GM23248 (cell line): Measurements from ENCODE around the gene CDH4. TPM values are rescaled to one million over a fixed set of nuclear protein-coding genes. Genes with fewer than 3 reads are reported as not detected.

ENCODE experiments used
- DNase-seq: peaks from one replicate; pipeline ENCODE4 v3.0.0-alpha.2; 2015
- H2AFZ ChIP-seq: fragments of 200-600 bp; sonication (generic); 2 replicates; pipeline ENCODE4 v1.6.1; 2016; ENCODE audit warnings: antibody characterized with exemption
- H3F3A ChIP-seq: fragments of 200-600 bp; sonication (generic); 2 replicates; pipeline ENCODE4 v1.6.1; 2016; ENCODE audit warnings: mild to moderate bottlenecking, antibody characterized with exemption, mixed run types; ENCODE audit not compliant: insufficient read depth
- H3K27ac ChIP-seq: fragments of 200-600 bp; sonication (generic); 2 replicates; pipeline ENCODE4 v1.5.1; 2016; ENCODE audit warnings: mild to moderate bottlenecking
- H3K27me3 ChIP-seq: fragments of 200-600 bp; sonication (generic); replicated peaks from 2 replicates; pipeline ENCODE4 v1.6.1; 2016; ENCODE audit warnings: mild to moderate bottlenecking; ENCODE audit not compliant: insufficient read depth
- H3K36me3 ChIP-seq: fragments of 200-600 bp; sonication (generic); 2 replicates; pipeline ENCODE4 v1.6.1; 2016; ENCODE audit warnings: low read depth, mild to moderate bottlenecking
- H3K4me1 ChIP-seq: fragments of 200-600 bp; sonication (generic); 2 replicates; pipeline ENCODE4 v1.6.1; 2016; ENCODE audit warnings: mild to moderate bottlenecking; ENCODE audit not compliant: insufficient read depth
- H3K4me2 ChIP-seq: fragments of 200-600 bp; sonication (generic); one replicate; pipeline ENCODE4 v1.6.1; 2016; ENCODE audit warnings: mild to moderate bottlenecking; ENCODE audit not compliant: unreplicated experiment
- H3K4me3 ChIP-seq: fragments of 200-600 bp; sonication (generic); 2 replicates; pipeline ENCODE4 v1.5.1; 2016; ENCODE audit warnings: mild to moderate bottlenecking
- H3K79me2 ChIP-seq: fragments of 200-600 bp; sonication (generic); 2 replicates; pipeline ENCODE4 v1.6.1; 2016; ENCODE audit warnings: mild to moderate bottlenecking; ENCODE audit not compliant: insufficient read depth
- H3K9ac ChIP-seq: fragments of 200-600 bp; sonication (generic); 2 replicates; pipeline ENCODE4 v1.6.1; 2016; ENCODE audit warnings: mild to moderate bottlenecking
- H3K9me2 ChIP-seq: fragments of 200-600 bp; sonication (generic); 2 replicates; pipeline ENCODE4 v1.6.1; 2016; ENCODE audit warnings: mixed run types, mild to moderate bottlenecking, moderate library complexity; ENCODE audit not compliant: insufficient read depth
- H3K9me3 ChIP-seq: fragments of 200-600 bp; sonication (generic); one replicate; pipeline ENCODE4 v1.6.1; 2017; ENCODE audit warnings: low read depth
- H4K20me1 ChIP-seq: fragments of 200-600 bp; sonication (generic); 2 replicates; pipeline ENCODE4 v1.6.0; 2016; ENCODE audit not compliant: insufficient read depth
- EZH2 ChIP-seq: fragments of 200-600 bp; sonication (generic); IDR thresholded peaks from 2 replicates; pipeline ENCODE4 v1.6.1; 2018; ENCODE audit warnings: antibody characterized with exemption, mild to moderate bottlenecking; ENCODE audit not compliant: insufficient read depth, poor library complexity, severe bottlenecking
- EZH2phosphoT487 ChIP-seq: fragments of 200-600 bp; sonication (generic); IDR thresholded peaks from 2 replicates; pipeline ENCODE4 v1.6.1; 2018; ENCODE audit warnings: antibody characterized with exemption, moderate library complexity, mild to moderate bottlenecking, low read depth; ENCODE audit not compliant: insufficient read depth
- WGBS, 2 experiments: methylation state at CpG; one replicate each; pipeline ENCODE4 v1.1.6; 2015 to 2017; ENCODE audit warnings: low lambda C conversion rate in 2 of 2, low coverage in 1 of 2; ENCODE audit errors: missing lambda C conversion rate in 2 of 2; 5-methylcytosine and 5-hydroxymethylcytosine counted together
- in situ Hi-C: fragments of 300-500 bp; cut with MboI; formaldehyde crosslinking; loops from 2 replicates; pipeline ENCODE4 v1.15.0; 2020
- polyA plus RNA-seq: library from polyadenylated mRNA; unstranded; fragments of >200 nt; fragmentation: Nextera tagmentation; extraction: Ambion mirVana; gene quantifications from 2 replicates; pipeline ENCODE4 v1.2.1, GENCODE V29; 2016
- total RNA-seq: library from RNA; depleted of rRNA; stranded (reverse); fragments of >200 nt; shearing (Covaris generic); gene quantifications from 2 replicates; pipeline ENCODE4 v1.2.3, GENCODE V29; 2014

Gene CDH4
- total and polyA plus RNA-seq, 2 experiments from 2014 or later: 1.1 to 3.9 TPM

DNA sequence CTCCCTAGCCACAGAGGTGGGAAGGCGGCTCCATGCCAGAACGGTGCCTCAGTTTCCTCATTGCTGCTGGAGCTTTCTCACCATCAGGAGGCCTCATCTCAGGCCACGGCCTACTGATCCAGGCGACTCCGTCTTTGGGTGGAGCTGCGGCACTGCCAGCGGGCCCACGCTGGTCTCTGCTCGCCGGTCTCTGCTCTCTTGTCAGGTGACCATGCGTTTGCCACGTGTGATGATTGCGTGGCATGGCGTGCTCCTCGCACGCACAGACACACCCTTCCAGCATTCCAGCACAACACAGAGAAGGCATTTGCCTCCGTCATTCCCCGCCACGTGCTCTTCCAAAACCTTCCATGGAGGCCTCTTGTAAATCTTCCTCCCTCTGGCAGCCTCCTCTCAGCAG, 271.1 kb downstream of the CDH4 start:
- Histone ChIP-seq H4K20me1 (no peaks in the 10 kb centered on the region), H3F3A (no peaks in the 10 kb centered on the region), H3K4me1 (no peaks in the 10 kb centered on the region), H3K27me3 (no peaks in the 10 kb centered on the region), H3K4me3 (no peak overlapping the region), H3K9ac (no peak overlapping the region), H2AFZ (no peak overlapping the region), H3K4me2 (no peak overlapping the region), H3K79me2 (no peaks in the 10 kb centered on the region), H3K27ac (no peak overlapping the region), H3K36me3 (no peaks in the 10 kb centered on the region), H3K9me3 (no peaks in the 10 kb centered on the region), H3K9me2 (no peaks in the 10 kb centered on the region)
- WGBS, 2 experiments: 88% methylated on average over 12 to 19 of the region's 19 CpGs
- in situ Hi-C loops: no loop called here
- TF ChIP-seq EZH2phosphoT487 (no peak), EZH2 (no peak)
- DNase-seq: no peak

DNA sequence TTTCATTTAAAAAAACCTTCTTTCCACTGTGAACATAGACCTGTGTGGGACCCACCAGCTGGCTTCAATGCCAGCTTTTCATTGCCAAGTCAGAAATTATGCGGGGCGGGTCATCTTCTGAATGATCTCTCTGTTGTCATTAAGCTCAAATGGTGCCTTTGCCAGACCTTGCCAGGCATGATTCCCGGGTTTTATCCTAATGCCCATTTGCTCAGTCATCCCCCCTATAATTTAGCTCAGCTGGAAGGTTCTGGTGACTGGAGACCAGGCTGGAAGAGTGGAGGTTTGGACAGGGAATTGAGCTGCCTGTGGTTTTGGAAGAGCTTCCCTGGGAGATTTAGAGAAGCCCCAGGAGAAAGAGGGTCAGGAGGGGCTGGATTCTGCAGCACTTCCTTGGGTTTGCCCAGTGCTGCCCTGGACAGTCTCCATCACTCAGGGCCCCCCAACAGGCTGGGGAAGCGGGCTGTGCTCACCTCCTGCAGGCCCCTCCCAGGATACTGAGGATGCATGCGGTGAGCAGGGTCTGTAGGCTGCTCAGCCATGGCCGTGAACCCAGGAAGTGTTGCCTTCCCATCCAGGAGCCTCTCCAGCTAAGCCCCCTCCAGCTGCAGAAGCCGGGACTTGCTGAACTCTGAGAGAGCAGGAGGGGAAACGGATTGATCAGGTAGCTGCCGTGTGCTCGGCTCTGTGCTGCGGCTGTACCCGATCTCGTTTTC, 273.0 kb downstream of the CDH4 start:
- Histone ChIP-seq H3K79me2 (no peaks in the 10 kb centered on the region), H3K36me3 (no peaks in the 10 kb centered on the region), H2AFZ (no peak overlapping the region), H3K27ac (no peak overlapping the region), H3K4me2 (no peak overlapping the region), H4K20me1 (no peaks in the 10 kb centered on the region), H3K9me3 (no peaks in the 10 kb centered on the region), H3K9me2 (no peaks in the 10 kb centered on the region), H3K4me1 (no peaks in the 10 kb centered on the region), H3K4me3 (no peak overlapping the region), H3K9ac (no peak overlapping the region), H3F3A (no peaks in the 10 kb centered on the region), H3K27me3 (no peaks in the 10 kb centered on the region)
- no peak for DNase-seq
- 38 to 39% methylated on average over 13 of the region's 13 CpGs for WGBS, 2 experiments
- TF ChIP-seq EZH2phosphoT487: no peak
- TF ChIP-seq EZH2: no peak
- in situ Hi-C loops: no loop called here

DNA sequence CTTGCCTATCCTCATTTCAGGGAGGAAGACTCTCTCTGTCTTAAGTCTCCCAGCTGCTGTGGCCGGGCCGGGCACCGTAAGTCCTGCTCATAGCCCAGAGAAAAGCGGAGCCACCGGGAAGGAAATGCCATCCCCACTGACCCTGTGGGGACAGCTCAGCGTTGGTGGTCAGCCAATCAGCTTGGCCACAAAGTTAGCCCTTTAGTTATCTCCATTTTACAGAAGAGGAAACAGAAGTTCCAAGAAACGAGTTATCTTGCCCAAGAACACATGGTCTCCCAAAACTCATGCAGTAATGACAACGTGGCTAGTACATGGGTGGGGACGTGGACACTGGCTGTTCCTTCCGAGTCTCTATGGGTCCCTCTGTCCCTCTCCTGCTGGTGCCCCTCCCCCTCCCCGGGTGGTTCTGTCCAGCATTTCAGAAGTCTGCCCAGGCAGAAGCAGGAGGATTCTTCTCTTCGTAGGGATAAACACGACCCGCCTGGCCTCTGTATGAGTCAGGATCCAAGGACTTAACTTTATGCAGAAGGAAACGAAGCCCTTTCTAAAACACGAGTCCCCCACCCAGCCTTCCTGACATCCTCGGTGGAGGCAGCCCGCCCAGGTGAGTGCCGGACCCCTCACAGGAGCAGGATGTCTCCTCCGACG, 273.8 kb downstream of the CDH4 start:
- 34 to 37% methylated on average over 21 of the region's 21 CpGs for WGBS, 2 experiments
- in situ Hi-C loops: no loop called here
- H3F3A ChIP-seq: no peaks in the 10 kb centered on the region
- no peaks in the 10 kb centered on the region for H3K79me2 ChIP-seq
- DNase-seq: peak; percentile 12
- no peak overlapping the region for H3K27ac ChIP-seq
- no peak overlapping the region for H2AFZ ChIP-seq
- no peak overlapping the region for H3K4me2 ChIP-seq
- no peaks in the 10 kb centered on the region for H3K27me3 ChIP-seq
- no peak overlapping the region for H3K9ac ChIP-seq
- TF ChIP-seq EZH2 (no peak), EZH2phosphoT487 (no peak)
- no peaks in the 10 kb centered on the region for H4K20me1 ChIP-seq
- no peaks in the 10 kb centered on the region for H3K9me3 ChIP-seq
- no peaks in the 10 kb centered on the region for H3K36me3 ChIP-seq
- no peaks in the 10 kb centered on the region for H3K9me2 ChIP-seq
- no peaks in the 10 kb centered on the region for H3K4me1 ChIP-seq
- no peak overlapping the region for H3K4me3 ChIP-seq

DNA sequence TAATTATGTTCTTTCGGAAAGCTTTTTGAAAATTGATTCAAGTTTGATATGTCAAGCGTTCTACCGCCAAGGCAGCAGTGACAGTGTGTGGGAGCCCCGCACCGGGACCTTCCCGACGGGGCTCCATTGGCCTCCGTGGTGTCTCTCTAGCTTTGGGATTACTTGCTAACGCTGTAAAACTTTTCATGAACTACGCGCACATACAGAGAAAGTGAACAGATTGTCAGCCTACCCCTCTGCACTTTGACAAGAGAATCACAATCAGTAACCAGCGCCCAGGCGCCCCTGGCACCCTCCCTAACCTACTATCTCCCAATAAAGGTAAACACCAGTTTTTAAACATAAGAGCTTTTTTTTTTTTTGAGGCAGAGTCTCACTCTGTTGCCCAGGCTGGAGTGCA, 274.8 kb downstream of the CDH4 start:
- Histone ChIP-seq H4K20me1 (no peaks in the 10 kb centered on the region), H3K4me1 (no peaks in the 10 kb centered on the region), H3F3A (no peaks in the 10 kb centered on the region), H3K27ac (no peak overlapping the region), H3K4me3 (no peak overlapping the region), H3K79me2 (no peaks in the 10 kb centered on the region), H3K36me3 (no peaks in the 10 kb centered on the region), H3K27me3 (no peaks in the 10 kb centered on the region), H3K9me2 (no peaks in the 10 kb centered on the region), H2AFZ (no peak overlapping the region), H3K9ac (no peak overlapping the region), H3K9me3 (no peaks in the 10 kb centered on the region), H3K4me2 (no peak overlapping the region)
- DNase-seq: no peak
- no peak for TF ChIP-seq EZH2
- TF ChIP-seq EZH2phosphoT487: no peak
- 74 to 77% methylated on average over 13 of the region's 13 CpGs for WGBS, 2 experiments
- in situ Hi-C loops: no loop called here
